Peyer's patch (tissue), 4 donors: ENCODE measurements around the gene PSMB8. TPM values are rescaled to one million over a fixed set of nuclear protein-coding genes. Genes with fewer than 3 reads are reported as not detected.
A peak's percentile ranks its signal among the peaks of the same experiment; 100 is the strongest.

Source experiments
- DNase-seq, 3 donors: peaks; one replicate each; pipeline ENCODE4 v3.0.0-alpha.2; 2017 to 2019
- H3K27ac ChIP-seq, 4 donors: fragments of 200-600 bp; sonication (generic); one replicate each; pipeline ENCODE4 v1.5.1; 2016 to 2019
- H3K27me3 ChIP-seq, 2 donors: fragments of 200-600 bp; sonication (generic); one replicate each; pipeline ENCODE4 v1.5.1; 2019
- H3K36me3 ChIP-seq, 3 donors: fragments of 200-600 bp; sonication (generic); one replicate each; pipeline ENCODE4 v1.5.1; 2016 to 2019
- H3K4me1 ChIP-seq, 4 donors: fragments of 200-600 bp; sonication (generic); one replicate each; pipeline ENCODE4 v1.5.1; 2016 to 2019
- H3K4me3 ChIP-seq, 4 donors: fragments of 200-600 bp; sonication (generic); 1 replicate in 3 of 4; 2 replicates in 1 of 4; pipeline ENCODE4 v1.5.1; 2016 to 2019; ENCODE audit warnings: mild to moderate bottlenecking in 1 of 4
- H3K9me3 ChIP-seq, 4 donors: fragments of 200-600 bp; sonication (generic); one replicate each; pipeline ENCODE4 v1.5.1; 2016 to 2019; ENCODE audit warnings: mild to moderate bottlenecking in 1 of 4
- CTCF ChIP-seq, 6 experiments: fragments of 450-650 bp in 4 of 6; fragments of 200-600 bp in 2 of 6; sonication (generic) in 1 of 6; IDR thresholded peaks; one replicate each; pipeline ENCODE4 v1.5.1; 2017 to 2019; ENCODE audit warnings: antibody characterized with exemption in 6 of 6, mild to moderate bottlenecking in 3 of 6, moderate library complexity in 1 of 6
- POLR2A ChIP-seq, 2 donors: fragments of 450-650 bp; IDR thresholded peaks; one replicate each; pipeline ENCODE4 v1.5.1; 2017; ENCODE audit warnings: antibody characterized with exemption in 2 of 2, mild to moderate bottlenecking in 2 of 2, moderate library complexity in 2 of 2
- total RNA-seq, 4 donors: library from RNA; depleted of rRNA; stranded (reverse); fragments of >200 nt; gene quantifications; one replicate each; pipeline ENCODE4 v1.1.0, GENCODE V29; 2016

PSMB8 gene
- total RNA-seq, 4 donors from 2014 or later: 48.1 to 104 (median 96.0) TPM

- H3K4me3 ChIP-seq: no peak overlapping the region
- H3K4me1 ChIP-seq: no peaks in the 10 kb centered on the region
- no peaks in the 10 kb centered on the region for H3K27me3 ChIP-seq
- DNase-seq: no peak
- no peaks in the 10 kb centered on the region for H3K36me3 ChIP-seq
- H3K9me3 ChIP-seq: no peaks in the 10 kb centered on the region
- H3K27ac ChIP-seq: no peak overlapping the region
- no peak for TF ChIP-seq POLR2A (IDR thresholded peaks at IDR 0.05)
- TF ChIP-seq CTCF (IDR thresholded peaks at IDR 0.05): no peak
These were observed 44.1 kb downstream of the PSMB8 start for GRCh38 chr6:32799740-32800139.

- H3K27me3 ChIP-seq: no peaks in the 10 kb centered on the region
- H3K36me3 ChIP-seq: no peaks in the 10 kb centered on the region
- no peaks in the 10 kb centered on the region for H3K9me3 ChIP-seq
- TF ChIP-seq CTCF (IDR thresholded peaks at IDR 0.05) (no peak), POLR2A (IDR thresholded peaks at IDR 0.05) (no peak)
- H3K27ac ChIP-seq: no peak overlapping the region
- no peak for DNase-seq
- H3K4me3 ChIP-seq: no peak overlapping the region
- no peaks in the 10 kb centered on the region for H3K4me1 ChIP-seq
These were observed 44.7 kb downstream of the PSMB8 start for GRCh38 chr6:32799168-32799567.

- TF ChIP-seq CTCF (IDR thresholded peaks at IDR 0.05): peak; percentile 87 to 98 (median 90)
- no peak for TF ChIP-seq POLR2A (IDR thresholded peaks at IDR 0.05)
- Histone ChIP-seq H3K9me3 (no peaks in the 10 kb centered on the region), H3K36me3 (no peaks in the 10 kb centered on the region), H3K27me3 (no peaks in the 10 kb centered on the region), H3K4me3 (peak overlapping the region in 3 of 4 donors; percentile 1 to 14 (median 8)), H3K27ac (peak overlapping the region in 1 of 4 donors; percentile 11), H3K4me1 (no peaks in the 10 kb centered on the region)
- DNase-seq: peak; percentile 80 to 93 (median 89)
These were observed 46.7 kb downstream of the PSMB8 start for GRCh38 chr6:32796848-32797776.

- TF ChIP-seq POLR2A (IDR thresholded peaks at IDR 0.05): no peak
- no peak for TF ChIP-seq CTCF (IDR thresholded peaks at IDR 0.05)
- no peak for DNase-seq
- Histone ChIP-seq H3K4me1 (no peaks in the 10 kb centered on the region), H3K27me3 (no peaks in the 10 kb centered on the region), H3K36me3 (no peaks in the 10 kb centered on the region), H3K27ac (no peak overlapping the region), H3K9me3 (no peaks in the 10 kb centered on the region), H3K4me3 (no peak overlapping the region)
These were observed 49.3 kb downstream of the PSMB8 start for GRCh38 chr6:32794510-32794909.

- no peak for DNase-seq
- Histone ChIP-seq H3K36me3 (no peaks in the 10 kb centered on the region), H3K27me3 (no peaks in the 10 kb centered on the region), H3K9me3 (no peaks in the 10 kb centered on the region), H3K4me3 (no peak overlapping the region), H3K4me1 (no peaks in the 10 kb centered on the region), H3K27ac (no peak overlapping the region)
- TF ChIP-seq CTCF (IDR thresholded peaks at IDR 0.05): no peak
- no peak for TF ChIP-seq POLR2A (IDR thresholded peaks at IDR 0.05)
These were observed 50.9 kb downstream of the PSMB8 start for GRCh38 chr6:32792901-32793435.

Other genes starting within 250 kb of the PSMB8 start
- gene HLA-DQA1, start 206.6 kb downstream of the PSMB8 start, total RNA-seq: 10 to 100 TPM in 1 of 4 donors, 1 to 10 TPM in 1, under 1 TPM in 1, not detected in 1; 0.67 to 36.3 (median 1.5) TPM
- gene HLA-DQB1, start 177.4 kb downstream of the PSMB8 start, total RNA-seq: 10 to 100 TPM in 1 of 4 donors, 1 to 10 TPM in 1, not detected in 2; 7.6 to 18.2 TPM
- 1 to 10 TPM in 1 of 4 donors, not detected in 3; 2.5 TPM for gene HLA-DQA2, start 102.7 kb downstream of the PSMB8 start, total RNA-seq
- not detected for gene HLA-DQB2, start 80.5 kb downstream of the PSMB8 start, total RNA-seq
- gene HLA-DOB, start 27.0 kb downstream of the PSMB8 start, total RNA-seq: 10 to 100 TPM in 1 of 4 donors, 1 to 10 TPM in 2, under 1 TPM in 1; 0.88 to 13.2 (median 4.2) TPM
- gene TAP2, start 5.3 kb downstream of the PSMB8 start, total RNA-seq: 10 to 100 TPM; 16.5 to 53.2 (median 39.4) TPM
- 100 to 1,000 TPM in 3 of 4 donors, 10 to 100 TPM in 1; 25.6 to 136 (median 107) TPM for gene TAP1, start 9.7 kb upstream of the PSMB8 start, total RNA-seq
- 100 to 1,000 TPM in 1 of 4 donors, 10 to 100 TPM in 3; 53.5 to 124 (median 80.9) TPM for gene PSMB9, start 10.1 kb upstream of the PSMB8 start, total RNA-seq
- 100 to 1,000 TPM in 1 of 4 donors, 10 to 100 TPM in 3; 59.4 to 199 (median 91.6) TPM for gene HLA-DMB, start 97.0 kb upstream of the PSMB8 start, total RNA-seq
- gene HLA-DMA, start 109.0 kb upstream of the PSMB8 start, total RNA-seq: 10 to 100 TPM; 47.0 to 79.9 (median 62.1) TPM
- 100 to 1,000 TPM; 146 to 525 (median 205) TPM for gene BRD2, start 124.5 kb upstream of the PSMB8 start, total RNA-seq
- 10 to 100 TPM in 1 of 4 donors, 1 to 10 TPM in 1, under 1 TPM in 1, not detected in 1; 0.95 to 26.4 (median 1.5) TPM for gene HLA-DOA, start 165.5 kb upstream of the PSMB8 start, total RNA-seq
- gene HLA-DPA1, start 229.6 kb upstream of the PSMB8 start, total RNA-seq: 10 to 100 TPM; 14.6 to 70.1 (median 50.4) TPM
- 100 to 1,000 TPM in 1 of 4 donors, 10 to 100 TPM in 2, 1 to 10 TPM in 1; 9.5 to 104 (median 19.7) TPM for gene HLA-DPB1, start 231.9 kb upstream of the PSMB8 start, total RNA-seq